Ammon's horn (tissue), 1 donor: ENCODE measurements around the gene MDN1.
A peak's percentile ranks its signal among the peaks of the same experiment; 100 is the strongest.
"Not testable (repeated sequence)": the region's sequence is repeated elsewhere in the genome, so short reads cannot be mapped to it uniquely, and the experiment has no call there.

Experiments used
- DNase-seq: peaks from one replicate; pipeline ENCODE4 v3.0.0-alpha.2; 2016; ENCODE audit warnings: low spot score

Gene MDN1

GRCh38 chr6:89819336-89820130, at the start of gene MDN1:
MDN1 (minus strand) TSS chr6:89819794; CDS start chr6:89819607, 187 bp downstream.
- peak; percentile 98 for DNase-seq

- DNase-seq: no peak
These were observed 46.6 kb upstream of the MDN1 start for GRCh38 chr6:89866024-89866678.

GRCh38 chr6:89862698-89863097, 43.1 kb upstream of the MDN1 start:
- no peak for DNase-seq

GRCh38 chr6:89862273-89862672, 42.7 kb upstream of the MDN1 start:
- no peak for DNase-seq

- no peak for DNase-seq
These were observed 40.1 kb upstream of the MDN1 start for GRCh38 chr6:89859744-89860143.

GRCh38 chr6:89858041-89858440, 38.4 kb upstream of the MDN1 start:
- DNase-seq: no peak

- no peak for DNase-seq
These were observed 33.5 kb upstream of the MDN1 start for GRCh38 chr6:89853068-89853467.

GRCh38 chr6:89847513-89847912, 27.9 kb upstream of the MDN1 start:
- DNase-seq: not testable (repeated sequence)

GRCh38 chr6:89843070-89843469, 23.5 kb upstream of the MDN1 start:
- no peak for DNase-seq

- DNase-seq: no peak
These were observed 22.6 kb upstream of the MDN1 start for GRCh38 chr6:89842228-89842627.

GRCh38 chr6:89840538-89840937, 20.9 kb upstream of the MDN1 start:
- DNase-seq: no peak

- DNase-seq: no peak
These were observed 17.1 kb upstream of the MDN1 start for GRCh38 chr6:89836639-89837222.

- no peak for DNase-seq
These were observed 15.5 kb upstream of the MDN1 start for GRCh38 chr6:89834884-89835792.

- no peak for DNase-seq
These were observed 10.7 kb upstream of the MDN1 start for GRCh38 chr6:89830170-89830809.

GRCh38 chr6:89829472-89830169, 10.0 kb upstream of the MDN1 start, which contains the start of gene CASP8AP2:
CASP8AP2 (plus strand) TSS chr6:89829880.
- DNase-seq: peak; percentile 99

GRCh38 chr6:89828988-89829471, 9.4 kb upstream of the MDN1 start:
- no peak for DNase-seq

- DNase-seq: not testable (repeated sequence)
These were observed 8.9 kb upstream of the MDN1 start for GRCh38 chr6:89828475-89828987.

- no peak for DNase-seq
These were observed 6.5 kb upstream of the MDN1 start for GRCh38 chr6:89826029-89826528.

- DNase-seq: peak; percentile 60
These were observed 638 bp downstream of the MDN1 start for GRCh38 chr6:89818977-89819335.

- no peak for DNase-seq
These were observed 2.1 kb downstream of the MDN1 start for GRCh38 chr6:89817481-89817880.
